Coronary artery (tissue), 2 donors: ENCODE data around the gene NXF1.
A peak's percentile ranks its signal among the peaks of the same experiment; 100 is the strongest.
"Not testable (repeated sequence)": the region's sequence is repeated elsewhere in the genome, so short reads cannot be mapped to it uniquely, and the experiment has no call there.

ENCODE experiments used
- DNase-seq: peaks from one replicate; pipeline ENCODE4 v3.0.0-alpha.2; 2017; ENCODE audit warnings: low spot score
- H3K27ac ChIP-seq, 2 donors: fragments of 200-600 bp; sonication (generic); one replicate each; pipeline ENCODE4 v1.5.1; 2016 to 2019
- H3K4me3 ChIP-seq: fragments of 200-600 bp; sonication (generic); 2 replicates; pipeline ENCODE4 v1.5.1; 2016; ENCODE audit warnings: mild to moderate bottlenecking, moderate library complexity
- TF ChIP-seq, protein P1 (sequence below): fragments of 200-600 bp; sonication (generic); IDR thresholded peaks from one replicate; pipeline ENCODE4 v1.5.1; 2019; ENCODE audit warnings: antibody characterized with exemption

NXF1 gene

DNA sequence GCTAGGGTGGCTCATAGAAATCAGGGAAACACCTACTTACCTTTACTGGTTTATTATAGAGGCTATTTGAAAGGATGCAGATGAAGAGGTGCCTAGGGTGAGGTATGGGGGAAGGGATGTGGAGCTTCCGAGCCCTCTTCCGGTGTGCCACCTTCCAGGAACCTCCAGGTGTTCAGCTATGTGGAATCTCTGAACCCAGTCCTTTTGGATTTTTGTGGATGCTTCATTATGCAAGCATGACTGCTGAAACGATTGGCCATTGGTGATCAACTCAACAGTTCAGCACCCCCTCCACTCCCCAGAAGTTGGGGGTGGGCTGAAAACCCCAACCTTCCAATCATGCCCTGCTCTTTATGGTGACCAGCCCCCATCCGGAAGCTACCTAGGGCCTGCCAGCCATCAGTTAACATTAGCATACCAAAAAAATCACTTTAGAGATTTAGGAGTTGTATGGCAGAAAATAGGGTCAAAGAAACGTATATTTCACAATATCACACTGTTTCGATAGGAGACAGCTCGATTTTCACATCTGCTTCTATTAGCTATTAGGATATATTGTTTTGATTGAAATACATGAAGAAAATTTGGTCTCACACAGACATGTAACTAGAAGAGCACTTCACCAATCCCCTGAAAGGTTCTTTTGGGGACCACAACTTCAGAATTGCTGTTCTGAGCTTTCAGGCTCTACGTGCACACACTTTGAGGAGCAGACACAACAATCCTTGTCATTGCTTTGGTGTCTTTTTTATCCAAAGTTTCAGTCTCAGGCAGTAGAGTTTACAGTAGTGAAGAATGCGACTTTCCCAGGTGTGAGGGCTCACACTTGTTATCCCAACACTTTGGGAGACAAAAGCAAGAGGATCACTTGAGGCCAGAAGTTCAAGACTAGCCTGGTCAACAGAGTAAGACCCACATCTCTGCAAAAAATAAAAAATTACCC, 47.1 kb downstream of the NXF1 start:
- H3K27ac ChIP-seq: no peak overlapping the region

DNA sequence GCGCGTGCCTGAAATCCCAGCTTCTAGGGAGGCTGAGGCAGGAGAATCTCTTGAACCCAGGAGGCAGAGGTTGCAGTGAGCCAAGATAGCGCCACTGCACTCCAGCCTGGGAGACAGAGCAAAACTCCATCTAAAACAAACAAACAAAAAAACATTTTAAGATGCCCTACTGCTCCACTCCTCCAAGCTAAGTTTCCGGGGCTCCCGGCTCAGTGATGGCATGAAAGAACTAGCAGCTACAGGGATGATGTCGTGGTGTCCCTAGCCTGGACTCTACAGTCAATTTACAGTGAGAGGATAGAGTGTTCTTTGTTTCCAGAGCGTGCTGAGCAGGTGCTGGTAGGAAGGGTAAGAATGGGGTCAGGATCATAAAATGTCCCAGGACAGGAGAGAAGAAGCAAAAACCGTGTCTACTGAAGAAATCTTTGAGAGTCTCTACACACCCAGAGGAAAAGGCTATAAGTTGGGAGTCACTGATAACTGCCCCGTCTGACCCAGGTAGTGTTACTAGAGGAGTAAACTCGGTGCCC, 50.1 kb downstream of the NXF1 start:
- no peak overlapping the region for H3K4me3 ChIP-seq
- no peak overlapping the region for H3K27ac ChIP-seq
- TF ChIP-seq, protein P1, sequence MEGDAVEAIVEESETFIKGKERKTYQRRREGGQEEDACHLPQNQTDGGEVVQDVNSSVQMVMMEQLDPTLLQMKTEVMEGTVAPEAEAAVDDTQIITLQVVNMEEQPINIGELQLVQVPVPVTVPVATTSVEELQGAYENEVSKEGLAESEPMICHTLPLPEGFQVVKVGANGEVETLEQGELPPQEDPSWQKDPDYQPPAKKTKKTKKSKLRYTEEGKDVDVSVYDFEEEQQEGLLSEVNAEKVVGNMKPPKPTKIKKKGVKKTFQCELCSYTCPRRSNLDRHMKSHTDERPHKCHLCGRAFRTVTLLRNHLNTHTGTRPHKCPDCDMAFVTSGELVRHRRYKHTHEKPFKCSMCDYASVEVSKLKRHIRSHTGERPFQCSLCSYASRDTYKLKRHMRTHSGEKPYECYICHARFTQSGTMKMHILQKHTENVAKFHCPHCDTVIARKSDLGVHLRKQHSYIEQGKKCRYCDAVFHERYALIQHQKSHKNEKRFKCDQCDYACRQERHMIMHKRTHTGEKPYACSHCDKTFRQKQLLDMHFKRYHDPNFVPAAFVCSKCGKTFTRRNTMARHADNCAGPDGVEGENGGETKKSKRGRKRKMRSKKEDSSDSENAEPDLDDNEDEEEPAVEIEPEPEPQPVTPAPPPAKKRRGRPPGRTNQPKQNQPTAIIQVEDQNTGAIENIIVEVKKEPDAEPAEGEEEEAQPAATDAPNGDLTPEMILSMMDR: no peak
- DNase-seq: no peak

More for the DNA sequence above, 47.1 kb downstream of the NXF1 start:
- TF ChIP-seq, protein P1: no peak
- H3K4me3 ChIP-seq: no peak overlapping the region
- DNase-seq: no peak

DNA sequence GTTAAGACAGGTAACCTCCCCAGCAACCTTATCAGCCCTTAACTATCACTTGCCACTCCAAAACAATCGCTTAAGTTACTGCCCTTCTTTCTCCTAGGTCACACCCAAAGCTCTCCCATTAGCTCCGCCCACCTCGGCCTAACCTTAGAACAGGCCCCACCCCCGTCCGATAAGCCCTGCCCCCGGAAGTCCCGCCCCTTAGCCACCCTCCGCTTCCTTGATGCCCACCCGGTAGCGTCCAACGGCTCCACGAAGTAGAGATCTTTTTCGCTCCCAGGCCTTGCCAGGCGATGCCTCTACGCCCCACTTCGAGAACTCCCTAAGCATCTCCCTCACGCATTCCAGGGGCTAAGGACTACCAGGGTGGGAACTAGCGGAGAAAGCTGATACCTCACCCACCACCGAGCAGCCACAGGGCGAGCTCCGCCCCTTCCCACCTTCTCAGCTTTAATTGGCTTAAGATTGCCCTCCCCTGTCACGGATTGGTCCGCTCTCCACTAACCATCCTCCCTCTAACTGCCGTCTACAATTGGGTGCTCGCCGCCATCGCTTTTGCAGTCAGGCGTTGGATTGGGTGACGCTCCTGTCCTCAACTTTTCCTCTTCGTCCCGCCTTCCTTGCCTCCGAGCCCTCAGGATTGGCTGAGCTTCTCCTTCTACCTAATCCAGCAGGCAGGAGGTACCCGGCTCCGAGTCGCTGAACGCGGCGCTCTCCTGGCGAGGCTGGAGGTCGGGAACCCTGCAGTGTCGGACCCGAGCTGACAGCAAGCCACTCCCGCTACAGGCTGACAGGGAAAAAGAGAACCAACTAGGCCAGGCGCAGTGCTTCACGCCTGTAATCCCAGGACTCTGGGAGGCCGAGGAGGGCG, 51.3 kb downstream of the NXF1 start, which contains the start of gene ZBTB3:
TSS of gene ZBTB3 (minus strand) at position 425 of the 868 bp plus-strand sequence. CDS start 496 bp downstream, outside the sequence.
- peak within 1 kb of the TSS; percentile 91 to 99 for H3K27ac ChIP-seq
- peak within 1 kb of the TSS; percentile 92 for H3K4me3 ChIP-seq
- TF ChIP-seq, protein P1: no peak
- DNase-seq: peak; percentile 98

DNA sequence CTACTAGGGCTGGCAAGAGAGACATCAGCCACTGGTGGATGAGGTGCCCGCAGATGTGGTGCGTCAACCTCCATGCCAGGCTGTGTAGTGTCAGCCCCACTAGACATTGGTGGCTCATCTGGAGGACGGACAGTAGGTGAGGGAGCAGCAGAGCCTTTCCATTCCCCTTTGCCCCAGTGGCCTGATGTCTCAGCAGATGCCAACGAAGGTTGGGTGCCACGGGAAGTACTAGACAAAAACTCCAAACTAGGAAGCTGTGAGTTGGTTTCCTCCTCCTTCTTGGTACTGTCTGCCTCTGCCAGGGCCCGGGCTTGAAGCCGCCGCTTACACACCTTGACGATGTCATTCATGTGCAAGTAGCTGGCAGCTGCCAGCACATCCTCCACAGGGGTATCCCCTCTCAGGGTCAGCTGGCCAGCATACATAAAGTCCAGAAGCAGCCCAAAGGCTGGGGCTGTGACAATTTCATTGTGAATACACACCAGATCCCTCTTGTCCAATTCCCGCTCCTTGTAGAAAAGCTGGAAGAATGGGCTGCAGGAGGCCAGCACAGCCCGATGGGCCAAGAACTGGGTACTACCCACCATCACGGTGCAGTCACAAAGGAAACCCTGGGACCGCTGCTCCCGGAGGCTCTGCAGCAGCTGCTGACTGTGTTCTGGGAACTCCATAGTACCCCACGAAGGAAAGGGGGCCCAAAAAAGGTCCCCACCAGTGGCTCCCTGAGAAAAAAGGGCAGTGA, 52.1 kb downstream of the NXF1 start:
- peak overlapping the region; percentile 92 for H3K4me3 ChIP-seq
- TF ChIP-seq, protein P1: no peak
- no peak for DNase-seq
- H3K27ac ChIP-seq: peak overlapping the region; percentile 91 to 99

DNA sequence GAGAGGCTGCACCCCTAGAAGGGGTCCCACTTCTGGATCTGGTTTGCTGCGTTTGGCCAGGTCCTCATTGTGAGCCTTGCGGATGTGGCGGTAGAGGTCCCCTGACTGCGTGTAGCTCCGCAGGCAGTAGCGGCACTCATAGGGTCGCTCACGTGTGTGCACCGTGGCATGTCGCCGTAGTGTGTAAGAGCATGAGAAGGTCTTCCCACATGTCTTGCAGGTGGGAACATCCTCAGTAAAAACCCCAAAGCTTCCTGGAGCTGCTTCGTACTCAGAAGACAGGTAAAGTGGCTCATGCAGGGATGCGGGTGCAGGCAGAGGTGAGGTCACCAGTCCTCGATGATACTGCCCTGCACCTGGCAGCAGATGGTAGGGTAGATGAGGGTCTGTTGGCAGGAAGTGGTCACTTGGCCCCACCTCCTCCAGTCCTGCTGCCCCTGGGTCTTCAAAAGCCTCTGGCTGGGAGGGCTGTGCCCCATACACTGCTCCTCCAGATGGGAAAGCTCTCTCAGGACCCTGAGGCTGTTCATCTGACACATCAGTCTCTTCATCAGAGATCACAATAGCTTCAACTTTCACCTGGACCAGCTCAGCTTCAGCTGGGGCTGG, 53.0 kb downstream of the NXF1 start:
- no peak for DNase-seq
- Histone ChIP-seq H3K27ac (no peak overlapping the region), H3K4me3 (no peak overlapping the region)
- TF ChIP-seq, protein P1: no peak

DNA sequence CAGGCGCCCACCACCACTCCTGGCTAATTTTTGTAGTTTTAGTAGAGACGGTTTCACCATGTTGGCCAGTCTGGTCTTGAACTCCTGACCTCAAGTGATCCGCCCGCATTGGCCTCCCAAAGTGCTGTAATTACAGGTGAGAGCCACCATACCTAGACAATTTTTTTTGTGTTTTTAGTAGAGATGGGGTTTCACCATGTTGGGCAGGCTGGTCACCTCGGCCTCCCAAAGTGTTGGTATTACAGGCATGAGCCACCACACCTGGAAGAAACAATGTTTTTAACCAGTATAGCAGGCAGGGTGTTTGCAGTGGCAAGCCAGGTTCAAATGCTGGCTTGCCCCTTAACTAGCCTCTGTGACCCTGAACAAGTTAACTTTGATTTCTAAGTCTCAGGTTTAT, 55.3 kb downstream of the NXF1 start:
- not testable (repeated sequence) for H3K27ac ChIP-seq, H3K4me3 ChIP-seq, DNase-seq
